Stimulated activated CD8-positive, alpha-beta memory T cell treated with anti-CD3 and anti-CD28 coated beads, Interleukin-4, amount 100 ng/mL, for 24 hours (primary cell): ENCODE data around the gene DPP6.

Experiments used
- DNase-seq: peaks from one replicate; pipeline ENCODE4 v3.0.0-alpha.2; 2020; ENCODE audit warnings: low read depth

DPP6 gene

GRCh38 chr7:154598396-154598795 lies 546.2 kb downstream of the DPP6 start:
- no peak for DNase-seq

GRCh38 chr7:154598864-154599263 lies 546.7 kb downstream of the DPP6 start:
- no peak for DNase-seq

- no peak for DNase-seq
These were observed 558.7 kb downstream of the DPP6 start for GRCh38 chr7:154610903-154611302.

GRCh38 chr7:154613811-154614210 lies 561.6 kb downstream of the DPP6 start:
- DNase-seq, result no peak

- no peak for DNase-seq
These were observed 568.0 kb downstream of the DPP6 start for GRCh38 chr7:154620141-154620755.

- no peak for DNase-seq
These were observed 571.2 kb downstream of the DPP6 start for GRCh38 chr7:154623399-154623798.

GRCh38 chr7:154627646-154628290 lies 575.6 kb downstream of the DPP6 start:
- no peak for DNase-seq

- no peak for DNase-seq
These were observed 576.4 kb downstream of the DPP6 start for GRCh38 chr7:154628556-154628955.

GRCh38 chr7:154631162-154631561 lies 579.0 kb downstream of the DPP6 start:
- DNase-seq, result no peak

GRCh38 chr7:154633641-154634040 lies 581.4 kb downstream of the DPP6 start:
- DNase-seq, result no peak

GRCh38 chr7:154638286-154638685 lies 586.1 kb downstream of the DPP6 start:
- no peak for DNase-seq

GRCh38 chr7:154640266-154640865 lies 588.2 kb downstream of the DPP6 start:
- no peak for DNase-seq

GRCh38 chr7:154640917-154641316 lies 588.7 kb downstream of the DPP6 start:
- no peak for DNase-seq

- DNase-seq, result no peak
These were observed 592.2 kb downstream of the DPP6 start for GRCh38 chr7:154644366-154644765.

GRCh38 chr7:154646126-154647013 lies 594.2 kb downstream of the DPP6 start:
- no peak for DNase-seq

GRCh38 chr7:154647625-154648024 lies 595.4 kb downstream of the DPP6 start:
- DNase-seq, result no peak

GRCh38 chr7:154649015-154649414 lies 596.8 kb downstream of the DPP6 start:
- DNase-seq, result no peak

GRCh38 chr7:154649434-154649833 lies 597.2 kb downstream of the DPP6 start:
- no peak for DNase-seq

GRCh38 chr7:154650275-154650674 lies 598.1 kb downstream of the DPP6 start:
- DNase-seq, result no peak

- DNase-seq, result no peak
These were observed 599.3 kb downstream of the DPP6 start for GRCh38 chr7:154651501-154651900.

- DNase-seq, result no peak
These were observed 600.4 kb downstream of the DPP6 start for GRCh38 chr7:154652564-154652963.

- no peak for DNase-seq
These were observed 601.1 kb downstream of the DPP6 start for GRCh38 chr7:154653281-154653680.

- no peak for DNase-seq
These were observed 604.4 kb downstream of the DPP6 start for GRCh38 chr7:154656618-154657017.
